Measurements from ENCODE around the gene BCL2L11. TPM values are rescaled to one million over a fixed set of nuclear protein-coding genes. Genes with fewer than 3 reads are reported as not detected.

BCL2L11 gene
- total RNA-seq, 1 donor from 2014 or later = 19.3 TPM

DNA sequence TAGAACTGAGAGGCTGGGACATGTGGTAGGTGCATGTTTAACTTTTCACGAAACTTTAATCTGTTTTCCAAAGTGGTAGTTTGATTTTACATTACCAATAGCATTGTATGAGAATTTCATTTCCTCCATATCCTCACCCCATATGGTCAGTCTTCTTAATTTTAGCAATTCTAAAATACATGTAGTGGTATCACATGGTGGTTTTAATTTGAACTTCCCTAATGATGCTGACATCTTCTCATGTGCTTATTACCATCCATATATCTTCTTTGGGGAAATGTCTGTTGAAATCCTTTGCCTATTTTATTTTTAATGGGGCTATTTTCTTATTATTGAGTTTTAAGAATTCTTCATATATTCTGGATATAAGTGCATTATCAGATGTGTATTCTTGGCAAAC lies 89.3 kb downstream of the BCL2L11 start:
- Mint-ChIP-seq H3K4me1 (ENCODE audit: low read depth, unreplicated experiment) (peaks cover 23% of the 10 kb centered on the region), H3K36me3 (ENCODE audit: low read depth, unreplicated experiment) (peaks cover 18% of the 10 kb centered on the region)
- peaks cover 8% of the 10 kb centered on the region for H3K36me3 ChIP-seq (ENCODE audit: insufficient read depth, low read length)

GRCh38 chr2:111213877-111214276 lies 93.2 kb downstream of the BCL2L11 start:
- Histone ChIP-seq H3K9me3 (ENCODE audit: insufficient read depth, low read depth, low read length) (no peaks in the 10 kb centered on the region), H3K27me3 (ENCODE audit: insufficient read depth, low read length) (no peaks in the 10 kb centered on the region), H2AFZ (ENCODE audit: low read depth, low read length) (no peak overlapping the region), H3K4me1 (ENCODE audit: insufficient read depth, low read length) (peaks cover 9% of the 10 kb centered on the region), H3K4me3 (ENCODE audit: insufficient read depth, low read depth, low read length) (no peak overlapping the region), H3K27ac (ENCODE audit: low read depth, low read length) (no peak overlapping the region), H4K20me1 (ENCODE audit: insufficient read depth, low read length) (no peaks in the 10 kb centered on the region), H3K79me2 (ENCODE audit: insufficient read depth, low read length) (no peaks in the 10 kb centered on the region), H3K9ac (ENCODE audit: low read length) (no peak overlapping the region), H3K36me3 (ENCODE audit: insufficient read depth, low read length) (no peaks in the 10 kb centered on the region), H3K4me2 (ENCODE audit: low read length) (no peak overlapping the region)
- Mint-ChIP-seq H3K36me3 (ENCODE audit: low read depth, unreplicated experiment) (peaks cover 17% of the 10 kb centered on the region), H3K4me1 (ENCODE audit: low read depth, unreplicated experiment) (peaks cover 7% of the 10 kb centered on the region), H3K4me3 (ENCODE audit: unreplicated experiment) (no peak overlapping the region), H3K9me3 (ENCODE audit: unreplicated experiment) (peaks cover 12% of the 10 kb centered on the region), H3K27me3 (ENCODE audit: low read depth, unreplicated experiment) (no peaks in the 10 kb centered on the region), H3K27ac (ENCODE audit: unreplicated experiment) (no peak overlapping the region)
- DNase-seq (ENCODE audit: low read depth) (no peak), FAIRE-seq (no peak)
- TF ChIP-seq EZH2 (IDR thresholded peaks at IDR 0.05; ENCODE audit: insufficient read depth, low read length) = no peak
- TF ChIP-seq CTCF (IDR thresholded peaks at IDR 0.05; ENCODE audit: insufficient read depth, low read depth, low read length) = no peak

More for the DNA sequence above, 89.3 kb downstream of the BCL2L11 start:
- H3K9me3 Mint-ChIP-seq (ENCODE audit: unreplicated experiment) = peaks cover 9% of the 10 kb centered on the region
- H3K79me2 ChIP-seq (ENCODE audit: insufficient read depth, low read length) = no peaks in the 10 kb centered on the region
- H3K4me3 Mint-ChIP-seq (ENCODE audit: unreplicated experiment) = no peak overlapping the region
- H4K20me1 ChIP-seq (ENCODE audit: insufficient read depth, low read length) = peaks cover 6% of the 10 kb centered on the region
- no peak overlapping the region for H2AFZ ChIP-seq (ENCODE audit: low read depth, low read length)
- H3K4me1 ChIP-seq (ENCODE audit: insufficient read depth, low read length) = peaks cover 13% of the 10 kb centered on the region
- H3K27me3 Mint-ChIP-seq (ENCODE audit: low read depth, unreplicated experiment) = no peaks in the 10 kb centered on the region
- no peak overlapping the region for H3K9ac ChIP-seq (ENCODE audit: low read length)
- no peaks in the 10 kb centered on the region for H3K27me3 ChIP-seq (ENCODE audit: insufficient read depth, low read length)
- TF ChIP-seq CTCF (IDR thresholded peaks at IDR 0.05; ENCODE audit: insufficient read depth, low read depth, low read length) (no peak), EZH2 (IDR thresholded peaks at IDR 0.05; ENCODE audit: insufficient read depth, low read length) (no peak)
- no peak overlapping the region for H3K27ac Mint-ChIP-seq (ENCODE audit: unreplicated experiment)
- H3K4me2 ChIP-seq (ENCODE audit: low read length) = no peak overlapping the region
- no peak overlapping the region for H3K4me3 ChIP-seq (ENCODE audit: insufficient read depth, low read depth, low read length)
- FAIRE-seq = no peak
- H3K9me3 ChIP-seq (ENCODE audit: insufficient read depth, low read depth, low read length) = no peaks in the 10 kb centered on the region
- H3K27ac ChIP-seq (ENCODE audit: low read depth, low read length) = no peak overlapping the region
- no peak for DNase-seq (ENCODE audit: low read depth)

- no peak overlapping the region for H3K9ac ChIP-seq (ENCODE audit: low read length)
- H3K27me3 ChIP-seq (ENCODE audit: insufficient read depth, low read length) = no peaks in the 10 kb centered on the region
- H3K79me2 ChIP-seq (ENCODE audit: insufficient read depth, low read length) = no peaks in the 10 kb centered on the region
- Mint-ChIP-seq H3K9me3 (ENCODE audit: unreplicated experiment) (peaks cover 10% of the 10 kb centered on the region), H3K4me1 (ENCODE audit: low read depth, unreplicated experiment) (peaks cover 12% of the 10 kb centered on the region), H3K27me3 (ENCODE audit: low read depth, unreplicated experiment) (no peaks in the 10 kb centered on the region), H3K36me3 (ENCODE audit: low read depth, unreplicated experiment) (peaks cover 20% of the 10 kb centered on the region), H3K27ac (ENCODE audit: unreplicated experiment) (no peak overlapping the region), H3K4me3 (ENCODE audit: unreplicated experiment) (no peak overlapping the region)
- peaks cover 8% of the 10 kb centered on the region for H3K4me1 ChIP-seq (ENCODE audit: insufficient read depth, low read length)
- no peak overlapping the region for H3K4me3 ChIP-seq (ENCODE audit: insufficient read depth, low read depth, low read length)
- no peaks in the 10 kb centered on the region for H3K9me3 ChIP-seq (ENCODE audit: insufficient read depth, low read depth, low read length)
- peaks cover 4% of the 10 kb centered on the region for H4K20me1 ChIP-seq (ENCODE audit: insufficient read depth, low read length)
- H2AFZ ChIP-seq (ENCODE audit: low read depth, low read length) = no peak overlapping the region
- TF ChIP-seq CTCF (IDR thresholded peaks at IDR 0.05; ENCODE audit: insufficient read depth, low read depth, low read length) = no peak
- TF ChIP-seq EZH2 (IDR thresholded peaks at IDR 0.05; ENCODE audit: insufficient read depth, low read length) = no peak
- H3K36me3 ChIP-seq (ENCODE audit: insufficient read depth, low read length) = no peaks in the 10 kb centered on the region
- no peak for FAIRE-seq
- H3K27ac ChIP-seq (ENCODE audit: low read depth, low read length) = no peak overlapping the region
- H3K4me2 ChIP-seq (ENCODE audit: low read length) = no peak overlapping the region
- DNase-seq (ENCODE audit: low read depth) = no peak
Measured at GRCh38 chr2:111216811-111217652, 96.3 kb downstream of the BCL2L11 start.

Measured in astrocyte (in vitro differentiated cells and primary cell).